NCI-H345 treated with DMSO at 0.1 percent for 48 hours (cell line): ENCODE measurements around the gene CARD10.

Experiments used
- DNase-seq: peaks from one replicate; lab custom pipeline; 2025; ENCODE audit not compliant: unreplicated experiment; lab: John Stamatoyannopoulos, UW

The CARD10 gene

GRCh38 chr22:37519268-37520195 lies at the start of gene CARD10:
TSS of gene CARD10 (minus strand) at chr22:37519415. CDS start at chr22:37519200, 215 bp downstream.
- DNase-seq, result no peak

- DNase-seq, result no peak
These were observed 49.3 kb upstream of the CARD10 start for GRCh38 chr22:37568448-37569008.

- DNase-seq, result no peak
These were observed 48.8 kb upstream of the CARD10 start for GRCh38 chr22:37568012-37568411.

GRCh38 chr22:37566903-37567798 lies 47.9 kb upstream of the CARD10 start:
- no peak for DNase-seq

- DNase-seq, result no peak
These were observed 47.2 kb upstream of the CARD10 start for GRCh38 chr22:37566329-37566837.

- DNase-seq, result no peak
These were observed 46.6 kb upstream of the CARD10 start for GRCh38 chr22:37565830-37566229.

- no peak for DNase-seq
These were observed 45.0 kb upstream of the CARD10 start for GRCh38 chr22:37564111-37564711.

- no peak for DNase-seq
These were observed 44.2 kb upstream of the CARD10 start for GRCh38 chr22:37563153-37564081.

GRCh38 chr22:37562049-37562875 lies 43.0 kb upstream of the CARD10 start:
- no peak for DNase-seq

- no peak for DNase-seq
These were observed 42.2 kb upstream of the CARD10 start for GRCh38 chr22:37561212-37562048.

- DNase-seq, result no peak
These were observed 41.5 kb upstream of the CARD10 start for GRCh38 chr22:37560608-37561211.

GRCh38 chr22:37559901-37560607 lies 40.8 kb upstream of the CARD10 start, which contains the start of gene CDC42EP1:
TSS of gene CDC42EP1 (plus strand) at chr22:37560480. CDS start at chr22:37566350, 5,870 bp downstream.
- no peak for DNase-seq

GRCh38 chr22:37559521-37559900 lies 40.3 kb upstream of the CARD10 start:
- no peak for DNase-seq

GRCh38 chr22:37558815-37559214 lies 39.6 kb upstream of the CARD10 start:
- DNase-seq, result no peak

GRCh38 chr22:37557321-37558001 lies 38.2 kb upstream of the CARD10 start:
- no peak for DNase-seq

GRCh38 chr22:37556710-37557109 lies 37.5 kb upstream of the CARD10 start:
- no peak for DNase-seq
